RWPE1 (cell line): ENCODE measurements around the gene HAUS3.

Source experiments
- CTCF ChIA-PET: fragments of 350-600 bp; sonication (Branson Sonifier 250); formaldehyde crosslinking; extraction: SDS; loops from one replicate; lab custom pipeline; 2021; lab: Yijun Ruan, JAX
- POLR2A ChIA-PET: fragments of 400-600 bp; formaldehyde crosslinking; extraction: SDS; loops from one replicate; lab custom pipeline; 2020; ENCODE audit warnings: antibody characterized with exemption; ENCODE audit not compliant: low non-redundant PET; lab: Yijun Ruan, JAX
- DNase-seq: peaks from one replicate; pipeline ENCODE4 v3.0.0; 2012; ENCODE audit warnings: low spot score
- H3K27ac ChIP-seq: fragments of 450-650 bp; 2 replicates; pipeline ENCODE4 v1.5.1; 2017
- CTCF ChIP-seq: fragments of 450-650 bp; conservative IDR thresholded peaks from 2 replicates; pipeline ENCODE4 v1.5.1; 2017; ENCODE audit warnings: low read depth, mild to moderate bottlenecking

The HAUS3 gene

GRCh38 chr4:2264481-2265041 lies 22.6 kb upstream of the HAUS3 start:
- H3K27ac ChIP-seq = peak overlapping the region; percentile 91
- ChIA-PET POLR2A (no interaction called here), CTCF (no interaction called here)
- TF ChIP-seq CTCF = no peak
- DNase-seq = no peak

GRCh38 chr4:2263926-2264321 lies 22.0 kb upstream of the HAUS3 start:
- peak overlapping the region; percentile 91 for H3K27ac ChIP-seq
- TF ChIP-seq CTCF = no peak
- ChIA-PET POLR2A (no interaction called here), CTCF (no interaction called here)
- no peak for DNase-seq

GRCh38 chr4:2262944-2263250 lies 21.0 kb upstream of the HAUS3 start:
- DNase-seq = no peak
- no peak for TF ChIP-seq CTCF
- peak overlapping the region; percentile 91 for H3K27ac ChIP-seq
- POLR2A ChIA-PET = interaction anchor here (0.7 to 1.5 kb wide), 2 partner anchors 30 to 98 kb away, joined by 4 read pairs; no protein-coding TSS in a partner anchor
- CTCF ChIA-PET = no interaction called here

GRCh38 chr4:2262145-2262943 lies 20.4 kb upstream of the HAUS3 start:
- peak; percentile 95 for DNase-seq
- CTCF ChIA-PET = no interaction called here
- peak overlapping the region; percentile 91 for H3K27ac ChIP-seq
- no peak for TF ChIP-seq CTCF
- POLR2A ChIA-PET = interaction anchor here (0.6 to 1.5 kb wide), 3 partner anchors 14 to 99 kb away, joined by 4 read pairs; no protein-coding TSS in a partner anchor

- no peak for DNase-seq
- H3K27ac ChIP-seq = peak within 1 kb of the TSS; percentile 91
- ChIA-PET CTCF (no interaction called here), POLR2A (interaction anchor here (1.5 kb wide), 1 partner anchor 29 kb away, joined by 4 read pairs; no protein-coding TSS in a partner anchor)
- no peak for TF ChIP-seq CTCF
Observed at GRCh38 chr4:2261853-2262144, 19.9 kb upstream of the HAUS3 start, which contains the start of gene MXD4. Gene MXD4, minus strand, starts transcription at chr4:2262109. Its CDS starts 129 bp downstream, at chr4:2261980.

GRCh38 chr4:2261110-2261852 lies 19.4 kb upstream of the HAUS3 start:
- POLR2A ChIA-PET = no interaction called here
- H3K27ac ChIP-seq = peak overlapping the region; percentile 91
- no peak for TF ChIP-seq CTCF
- DNase-seq = peak; percentile 24
- CTCF ChIA-PET = no interaction called here
